ENCODE measurements around the gene NDRG4.

Gene NDRG4

DNA sequence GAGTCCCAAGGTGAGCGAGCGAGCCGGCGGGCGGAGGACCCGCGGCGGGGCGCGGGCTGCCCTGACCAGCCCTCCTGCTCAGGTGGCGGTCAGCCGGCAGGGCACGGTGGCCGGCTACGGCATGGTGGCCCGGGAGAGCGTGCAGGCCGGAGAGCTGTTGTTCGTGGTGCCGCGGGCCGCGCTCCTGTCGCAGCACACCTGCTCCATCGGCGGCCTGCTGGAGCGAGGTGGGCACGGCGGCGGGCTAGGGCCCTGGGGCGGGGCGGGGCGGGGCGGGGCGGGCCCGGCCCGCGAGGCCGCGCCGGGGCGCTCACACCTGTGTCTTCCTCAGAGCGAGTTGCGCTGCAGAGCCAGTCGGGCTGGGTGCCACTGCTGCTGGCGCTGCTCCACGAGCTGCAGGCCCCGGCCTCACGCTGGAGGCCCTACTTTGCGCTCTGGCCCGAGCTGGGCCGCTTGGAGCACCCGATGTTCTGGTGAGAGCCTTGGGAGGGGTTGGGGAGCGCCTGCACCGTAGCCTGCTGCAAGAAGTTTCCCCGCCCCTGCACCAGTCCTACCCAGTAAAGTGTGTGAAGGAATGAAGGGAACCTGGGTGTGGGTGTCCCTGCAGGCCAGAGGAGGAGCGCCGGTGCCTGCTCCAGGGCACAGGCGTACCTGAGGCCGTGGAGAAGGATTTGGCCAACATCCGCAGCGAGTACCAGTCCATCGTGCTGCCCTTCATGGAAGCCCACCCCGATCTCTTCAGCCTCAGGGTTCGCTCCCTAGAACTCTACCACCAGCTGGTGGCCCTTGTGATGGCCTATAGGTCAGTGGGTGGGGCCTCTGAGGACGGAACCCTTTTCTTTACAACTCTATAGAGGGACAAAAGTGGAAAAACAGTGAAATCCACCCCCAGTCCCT lies 16.2 kb downstream of the NDRG4 start:
- TF ChIP-seq Cebpa-rat (IDR thresholded peaks at IDR 0.05) = no peak
- Histone ChIP-seq H3K27ac (peak overlapping the region; percentile 21 to 81 (median 74); a peak in 21 of 22 replicates), H3K27me3 (no peaks in the 10 kb centered on the region), H3K36me3 (peaks cover 44 to 54% (median 49%) of the 10 kb centered on the region in 11 experiments), H3K9me3 (replicated peaks in 1 of 11) (no peaks in the 10 kb centered on the region), H3K4me2 (peak overlapping the region; percentile 90 to 99 (median 97)), H4K20me1 (peaks cover 33 to 60% (median 51%) of the 10 kb centered on the region in 11 experiments; a peak in 21 of 22 replicates), H3K9ac (peak overlapping the region; percentile 73 to 86 (median 83)), H3K4me1 (peaks cover 17 to 36% (median 26%) of the 10 kb centered on the region in 10 experiments), H3K4me3 (peak overlapping the region; percentile 75 to 87 (median 80))

DNA sequence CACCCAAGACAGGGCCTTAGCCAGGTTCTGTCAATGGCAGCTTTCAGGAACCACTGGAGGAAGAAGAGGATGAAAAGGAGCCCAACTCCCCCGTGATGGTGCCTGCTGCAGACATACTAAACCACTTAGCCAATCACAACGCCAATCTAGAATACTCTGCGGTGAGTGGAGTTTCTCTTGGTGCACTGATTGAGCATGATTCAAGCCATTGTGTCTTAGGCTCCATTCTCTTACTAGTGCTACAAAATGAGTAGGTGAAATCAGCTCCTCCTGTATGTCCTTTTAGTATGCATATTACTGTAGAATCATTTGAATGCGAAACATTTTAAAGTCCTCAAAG lies 16.8 kb downstream of the NDRG4 start:
- Histone ChIP-seq H3K27ac (no peak overlapping the region), H3K9ac (peak overlapping the region in 7 of 11 experiments; percentile 54 to 86 (median 82); a peak in 11 of 22 replicates), H3K27me3 (no peaks in the 10 kb centered on the region), H3K4me1 (peaks cover 17 to 35% (median 25%) of the 10 kb centered on the region in 10 experiments), H3K4me3 (peak overlapping the region in 8 of 10 experiments; percentile 75 to 87 (median 80); a peak in 15 of 20 replicates), H3K9me3 (replicated peaks in 1 of 11) (no peaks in the 10 kb centered on the region), H3K36me3 (peaks cover 50 to 60% (median 55%) of the 10 kb centered on the region in 11 experiments), H4K20me1 (peaks cover 36 to 64% (median 57%) of the 10 kb centered on the region in 11 experiments; a peak in 21 of 22 replicates), H3K4me2 (peak overlapping the region; percentile 90 to 99 (median 97))
- TF ChIP-seq Cebpa-rat (IDR thresholded peaks at IDR 0.05) = no peak

DNA sequence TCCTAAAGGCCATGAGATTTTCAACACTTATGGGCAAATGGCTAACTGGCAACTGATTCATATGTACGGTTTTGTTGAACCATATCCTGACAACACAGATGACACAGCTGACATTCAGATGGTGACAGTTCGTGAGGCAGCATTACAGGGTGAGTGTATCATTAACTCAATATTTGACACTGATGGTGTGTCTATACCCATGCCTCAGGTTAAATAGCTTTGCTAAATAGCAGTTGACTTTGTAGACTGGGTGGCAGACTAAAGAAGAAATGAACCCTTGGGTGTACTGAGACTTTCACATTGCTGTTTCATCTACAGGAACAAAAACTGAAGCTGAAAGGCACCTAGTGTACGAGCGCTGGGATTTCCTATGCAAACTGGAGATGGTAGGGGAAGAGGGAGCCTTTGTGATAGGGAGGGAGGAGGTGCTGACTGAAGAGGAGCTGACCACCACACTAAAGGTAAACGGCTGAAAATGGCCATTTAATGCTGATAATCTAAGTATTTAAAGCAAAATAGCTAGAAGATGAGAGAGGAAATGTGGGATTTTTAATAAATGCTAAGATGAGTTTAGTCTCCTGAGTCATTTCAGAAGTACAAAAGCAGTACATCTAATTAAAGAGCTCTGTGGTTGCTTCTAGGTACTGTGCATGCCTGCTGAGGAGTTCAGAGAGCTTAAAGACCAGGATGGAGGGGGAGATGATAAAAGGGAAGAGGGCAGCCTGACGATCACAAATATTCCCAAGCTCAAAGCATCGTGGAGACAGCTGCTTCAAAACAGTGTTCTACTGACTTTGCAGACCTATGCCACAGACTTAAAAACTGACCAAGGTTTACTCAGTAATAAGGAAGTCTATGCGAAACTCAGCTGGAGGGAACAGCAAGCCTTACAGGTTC lies 18.4 kb downstream of the NDRG4 start:
- TF ChIP-seq Cebpa-rat (IDR thresholded peaks at IDR 0.05) = no peak
- Histone ChIP-seq H3K9ac (no peak overlapping the region), H3K27ac (no peak overlapping the region), H3K9me3 (replicated peaks in 1 of 11) (no peaks in the 10 kb centered on the region), H3K4me1 (peaks cover 17 to 27% (median 24%) of the 10 kb centered on the region in 10 experiments), H3K4me2 (no peak overlapping the region), H3K27me3 (no peaks in the 10 kb centered on the region), H3K36me3 (peaks cover 66 to 72% (median 71%) of the 10 kb centered on the region in 11 experiments), H3K4me3 (no peak overlapping the region), H4K20me1 (peaks cover 45 to 74% (median 70%) of the 10 kb centered on the region in 11 experiments; a peak in 21 of 22 replicates)

DNA sequence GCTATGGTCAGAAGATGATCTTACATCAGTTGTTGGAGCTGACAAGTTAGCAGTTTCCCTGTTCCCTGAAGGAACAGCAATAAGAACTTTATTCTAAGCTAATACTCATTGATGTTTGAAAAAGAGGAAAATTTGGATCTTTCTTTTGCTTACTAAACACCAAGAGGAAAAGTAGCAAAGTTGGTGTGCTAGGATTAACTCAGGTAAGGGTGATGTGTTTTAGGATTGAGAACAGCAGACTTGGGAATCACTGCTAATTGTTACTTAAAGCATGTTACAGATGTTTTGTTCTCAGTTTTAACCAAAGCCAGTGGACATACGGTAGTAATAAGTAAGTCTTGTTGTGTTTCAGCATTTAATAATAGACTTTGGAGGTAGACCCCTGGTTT lies 19.0 kb downstream of the NDRG4 start:
- TF ChIP-seq Cebpa-rat (IDR thresholded peaks at IDR 0.05) = no peak
- H4K20me1 ChIP-seq = peaks cover 45 to 80% (median 74%) of the 10 kb centered on the region in 11 experiments; a peak in 21 of 22 replicates
- H3K27ac ChIP-seq = no peak overlapping the region
- peaks cover 72 to 78% (median 77%) of the 10 kb centered on the region in 11 experiments for H3K36me3 ChIP-seq
- H3K4me2 ChIP-seq = no peak overlapping the region
- peaks cover 17 to 27% (median 24%) of the 10 kb centered on the region in 10 experiments for H3K4me1 ChIP-seq
- no peak overlapping the region for H3K9ac ChIP-seq
- H3K4me3 ChIP-seq = no peak overlapping the region
- no peaks in the 10 kb centered on the region for H3K9me3 ChIP-seq (replicated peaks in 1 of 11)
- H3K27me3 ChIP-seq = no peaks in the 10 kb centered on the region

GRCh38 chr16:58519707-58520106 lies 19.8 kb downstream of the NDRG4 start:
- Histone ChIP-seq H3K4me2 (no peak overlapping the region), H3K36me3 (peaks cover 80 to 86% (median 85%) of the 10 kb centered on the region in 11 experiments), H3K9ac (no peak overlapping the region), H3K4me1 (peaks cover 11 to 24% (median 20%) of the 10 kb centered on the region in 10 experiments), H3K9me3 (replicated peaks in 1 of 11) (no peaks in the 10 kb centered on the region), H4K20me1 (peaks cover 45 to 87% (median 82%) of the 10 kb centered on the region in 11 experiments; a peak in 21 of 22 replicates), H3K27me3 (no peaks in the 10 kb centered on the region), H3K4me3 (no peak overlapping the region), H3K27ac (no peak overlapping the region)
- TF ChIP-seq Cebpa-rat (IDR thresholded peaks at IDR 0.05) = no peak

DNA sequence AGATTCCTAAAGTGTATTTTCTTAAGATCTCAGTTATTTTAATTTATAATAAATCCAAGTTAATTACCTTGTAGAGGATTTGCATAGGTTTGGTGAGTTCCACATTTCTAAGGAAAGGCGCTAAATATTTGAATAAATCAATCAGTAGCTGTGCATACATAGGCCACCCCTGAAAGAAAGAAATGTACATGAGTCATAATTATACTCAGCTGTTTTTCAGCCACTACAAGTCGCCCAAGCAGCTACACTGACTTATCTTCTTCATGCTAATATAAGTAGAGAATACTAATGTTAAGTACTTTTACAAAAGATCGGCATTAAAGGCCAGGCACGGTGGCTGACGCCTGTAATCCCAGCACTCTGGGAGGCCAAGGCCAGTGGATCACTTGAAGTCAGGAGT lies 30.2 kb downstream of the NDRG4 start:
- Histone ChIP-seq H3K9me3 (replicated peaks in 1 of 11) (no peaks in the 10 kb centered on the region), H3K27ac (no peak overlapping the region), H3K4me1 (no peaks in the 10 kb centered on the region), H3K36me3 (peaks cover 100% of the 10 kb centered on the region in 11 experiments), H3K27me3 (no peaks in the 10 kb centered on the region), H3K9ac (no peak overlapping the region), H3K4me2 (no peak overlapping the region), H3K4me3 (no peak overlapping the region), H4K20me1 (peaks cover 22 to 98% (median 80%) of the 10 kb centered on the region in 11 experiments; a peak in 21 of 22 replicates)
- no peak for TF ChIP-seq Cebpa-rat (IDR thresholded peaks at IDR 0.05)

DNA sequence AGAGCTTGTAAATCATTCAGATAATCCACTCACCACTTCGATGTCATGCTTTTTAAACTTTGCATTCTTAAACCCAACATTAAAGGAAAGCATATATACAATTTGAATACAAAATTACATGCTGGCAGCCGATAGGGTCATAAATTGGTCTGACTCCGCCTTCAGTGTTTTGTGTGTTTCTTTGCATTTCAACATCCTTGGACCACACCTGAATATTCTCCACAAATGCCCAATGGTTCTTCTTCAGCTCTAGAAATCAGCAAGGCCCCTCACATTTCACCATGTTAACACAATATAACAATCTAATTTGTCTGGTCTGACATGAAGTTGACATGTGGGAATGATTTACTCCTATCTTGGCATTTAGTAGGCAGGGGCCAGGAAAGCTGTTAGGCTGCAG lies 32.5 kb downstream of the NDRG4 start:
- H3K9ac ChIP-seq = no peak overlapping the region
- H3K4me1 ChIP-seq = no peaks in the 10 kb centered on the region
- H3K4me2 ChIP-seq = no peak overlapping the region
- H3K27me3 ChIP-seq = no peaks in the 10 kb centered on the region
- no peak for TF ChIP-seq Cebpa-rat (IDR thresholded peaks at IDR 0.05)
- peaks cover 22 to 99% (median 75%) of the 10 kb centered on the region in 11 experiments; a peak in 21 of 22 replicates for H4K20me1 ChIP-seq
- no peak overlapping the region for H3K27ac ChIP-seq
- H3K9me3 ChIP-seq (replicated peaks in 1 of 11) = no peaks in the 10 kb centered on the region
- H3K36me3 ChIP-seq = peaks cover 99 to 100% (median 100%) of the 10 kb centered on the region in 11 experiments
- no peak overlapping the region for H3K4me3 ChIP-seq

- Histone ChIP-seq H4K20me1 (peaks cover 13 to 99% (median 80%) of the 10 kb centered on the region in 11 experiments; a peak in 21 of 22 replicates), H3K27ac (no peak overlapping the region), H3K4me2 (no peak overlapping the region), H3K9me3 (replicated peaks in 1 of 11) (no peaks in the 10 kb centered on the region), H3K36me3 (peaks cover 99 to 100% (median 100%) of the 10 kb centered on the region in 11 experiments), H3K9ac (no peak overlapping the region), H3K4me3 (no peak overlapping the region), H3K27me3 (no peaks in the 10 kb centered on the region), H3K4me1 (no peaks in the 10 kb centered on the region)
- no peak for TF ChIP-seq Cebpa-rat (IDR thresholded peaks at IDR 0.05)
Measured at GRCh38 chr16:58533751-58534470, 34.0 kb downstream of the NDRG4 start.
